GM12878 (cell line): Measurements from ENCODE around the gene SRSF5.

Experiments
- CEBPB ChIP-seq, 2 experiments: fragments of 150-350 bp in 1 of 2; IDR thresholded peaks; 2 replicates each; pipeline ENCODE4 v1.6.1; 2012 to 2014; ENCODE audit warnings: low read depth in 2 of 2, low read length in 2 of 2, borderline replicate concordance in 1 of 2, inconsistent platforms in 1 of 2
- CTCF ChIP-seq, 3 experiments: IDR thresholded peaks in 2 of 3; conservative IDR thresholded peaks in 1 of 3; 2 replicates each; pipeline ENCODE4 v1.5.1; 2011; ENCODE audit warnings: low read depth in 3 of 3, low read length in 3 of 3, mild to moderate bottlenecking in 3 of 3, control low read depth in 2 of 3, moderate library complexity in 2 of 3, inconsistent platforms in 1 of 3, mixed read lengths in 1 of 3; ENCODE audit not compliant: control insufficient read depth in 2 of 3, insufficient read depth in 1 of 3; ENCODE audit errors: extremely low read depth in 1 of 3
- EZH2 ChIP-seq: IDR thresholded peaks from 2 replicates; pipeline ENCODE4 v1.6.1; 2012; ENCODE audit warnings: low read depth, mild to moderate bottlenecking, control low read depth, inconsistent platforms, low read length, borderline replicate concordance; ENCODE audit not compliant: control insufficient read depth
- MXI1 ChIP-seq: fragments of 150-350 bp; IDR thresholded peaks from 2 replicates; pipeline ENCODE4 v1.6.1; 2011; ENCODE audit warnings: low read depth, mild to moderate bottlenecking, inconsistent platforms, low read length, improper control_type of control experiment
- POLR2AphosphoS5 ChIP-seq: IDR thresholded peaks from 2 replicates; pipeline ENCODE4 v1.6.1; 2011; ENCODE audit warnings: mild to moderate bottlenecking, low read length, inconsistent platforms
- RBBP5 ChIP-seq: fragments of 200-600 bp; sonication (generic); conservative IDR thresholded peaks from 2 replicates; pipeline ENCODE4 v1.6.1; 2016
- SIN3A ChIP-seq: IDR thresholded peaks from 2 replicates; pipeline ENCODE4 v1.6.1; 2012; ENCODE audit warnings: low read depth, low read length, improper control_type of control experiment
- SMAD5 ChIP-seq: IDR thresholded peaks from 2 replicates; pipeline ENCODE4 v1.6.1; 2016; ENCODE audit warnings: antibody characterized with exemption, low read depth
- ZZZ3 ChIP-seq: IDR thresholded peaks from 2 replicates; pipeline ENCODE4 v1.6.1; 2011; ENCODE audit warnings: low read depth; ENCODE audit not compliant: control insufficient read depth, insufficient read length

- no peak for TF ChIP-seq MXI1
- TF ChIP-seq SIN3A = no peak
- TF ChIP-seq CEBPB (IDR thresholded peaks at IDR 0.05; ENCODE audit: borderline replicate concordance in 1 of 2, low read depth in 2 of 2, low read length in 2 of 2) = no peak
- TF ChIP-seq EZH2 = no peak
- TF ChIP-seq SMAD5 = no peak
- TF ChIP-seq CTCF (IDR thresholded peaks at IDR 0.05 in 2 of 3, conservative IDR thresholded peaks at IDR 0.05 in 1 of 3; ENCODE audit: control insufficient read depth in 2 of 3, extremely low read depth in 1 of 3, insufficient read depth in 1 of 3, low read depth in 3 of 3, low read length in 3 of 3) = no peak
- no peak for TF ChIP-seq ZZZ3
- no peak for TF ChIP-seq RBBP5
- no peak; the same call in 1 of the 2 replicates for TF ChIP-seq POLR2AphosphoS5
These were observed 1.9 kb downstream of the SRSF5 start for GRCh38 chr14:69768873-69769272.
